Karpas-422 (cell line): ENCODE data around the gene SRRM3. TPM values are rescaled to one million over a fixed set of nuclear protein-coding genes. Genes with fewer than 3 reads are reported as not detected.
"Not testable (repeated sequence)": the region's sequence is repeated elsewhere in the genome, so short reads cannot be mapped to it uniquely, and the experiment has no call there.

ENCODE experiments used
- DNase-seq: peaks from one replicate; pipeline ENCODE4 v3.0.0-alpha.2; 2015
- H2AFZ ChIP-seq: fragments of 200-600 bp; sonication (generic); 2 replicates; pipeline ENCODE4 v1.6.1; 2014; ENCODE audit warnings: antibody characterized with exemption, low read length, mixed read lengths
- H3K27ac ChIP-seq: fragments of 200-600 bp; sonication (generic); 2 replicates; pipeline ENCODE4 v1.5.1; 2014; ENCODE audit warnings: mild to moderate bottlenecking, low read length, moderate library complexity
- H3K27me3 ChIP-seq: fragments of 200-600 bp; sonication (generic); 2 replicates; pipeline ENCODE4 v1.6.1; 2014; ENCODE audit warnings: low read length, mixed read lengths
- H3K36me3 ChIP-seq: fragments of 200-600 bp; sonication (generic); 2 replicates; pipeline ENCODE4 v1.6.1; 2014; ENCODE audit warnings: low read length, mixed read lengths; ENCODE audit not compliant: insufficient read depth
- H3K4me1 ChIP-seq: fragments of 200-600 bp; sonication (generic); 2 replicates; pipeline ENCODE4 v1.6.1; 2014; ENCODE audit warnings: mild to moderate bottlenecking, low read length, mixed read lengths
- H3K4me2 ChIP-seq: fragments of 200-600 bp; sonication (generic); 2 replicates; pipeline ENCODE4 v1.6.1; 2014; ENCODE audit warnings: low read length, low read depth, mild to moderate bottlenecking; ENCODE audit not compliant: poor library complexity, severe bottlenecking
- H3K4me3 ChIP-seq: fragments of 200-600 bp; sonication (generic); 2 replicates; pipeline ENCODE4 v1.5.1; 2014; ENCODE audit warnings: mild to moderate bottlenecking, antibody characterized with exemption, low read length, mixed read lengths
- H3K79me2 ChIP-seq: fragments of 200-600 bp; sonication (generic); 2 replicates; pipeline ENCODE4 v1.6.1; 2014; ENCODE audit warnings: mild to moderate bottlenecking, low read length, mixed read lengths
- H3K9ac ChIP-seq: fragments of 200-600 bp; sonication (generic); 2 replicates; pipeline ENCODE4 v1.6.0; 2014; ENCODE audit warnings: low read length
- H3K9me2 ChIP-seq: fragments of 200-600 bp; sonication (generic), shearing (Covaris generic); replicated peaks from 2 replicates; pipeline ENCODE4 v1.6.0; 2014; ENCODE audit warnings: mild to moderate bottlenecking, low read length, moderate library complexity; ENCODE audit not compliant: insufficient read depth
- H3K9me3 ChIP-seq: fragments of 300-700, 200-600 bp; sonication (generic); 2 replicates; pipeline ENCODE4 v1.6.1; 2014; ENCODE audit warnings: low read length, mixed read lengths
- H4K20me1 ChIP-seq: fragments of 200-600 bp; sonication (generic); 2 replicates; pipeline ENCODE4 v1.6.1; 2014; ENCODE audit warnings: mild to moderate bottlenecking, antibody characterized with exemption, low read length, low read depth; ENCODE audit not compliant: insufficient read depth
- total RNA-seq: library from RNA; depleted of rRNA; stranded (reverse); fragments of >200 nt; shearing (Covaris generic); gene quantifications from 2 replicates; pipeline ENCODE4 v1.2.3, GENCODE V29; 2014; ENCODE audit warnings: low replicate concordance

Gene SRRM3
- total RNA-seq, 1 experiment from 2014 or later: not detected

GRCh38 chr7:76163812-76164211 is 37.9 kb upstream of the SRRM3 start:
- not testable (repeated sequence) for H3K27me3 ChIP-seq, H3K9me3 ChIP-seq, H3K27ac ChIP-seq, H3K9me2 ChIP-seq, H3K4me3 ChIP-seq, H3K36me3 ChIP-seq, H2AFZ ChIP-seq, DNase-seq, H3K4me2 ChIP-seq, H3K9ac ChIP-seq, H4K20me1 ChIP-seq, H3K4me1 ChIP-seq, H3K79me2 ChIP-seq

GRCh38 chr7:76165106-76165972 is 36.4 kb upstream of the SRRM3 start:
- Histone ChIP-seq H3K4me3 (no peak overlapping the region), H2AFZ (no peak overlapping the region), H3K79me2 (no peaks in the 10 kb centered on the region), H3K27me3 (no peaks in the 10 kb centered on the region), H3K36me3 (no peaks in the 10 kb centered on the region), H4K20me1 (no peaks in the 10 kb centered on the region), H3K4me2 (no peak overlapping the region), H3K9ac (no peak overlapping the region), H3K27ac (no peak overlapping the region), H3K4me1 (no peaks in the 10 kb centered on the region), H3K9me3 (no peaks in the 10 kb centered on the region), H3K9me2 (no peaks in the 10 kb centered on the region)
- DNase-seq: no peak

GRCh38 chr7:76165973-76166403 is 35.7 kb upstream of the SRRM3 start:
- no peak overlapping the region for H3K9ac ChIP-seq

GRCh38 chr7:76166404-76167255 is 35.1 kb upstream of the SRRM3 start:
- Histone ChIP-seq H3K4me3 (no peak overlapping the region), H3K4me1 (no peaks in the 10 kb centered on the region), H3K36me3 (no peaks in the 10 kb centered on the region), H3K79me2 (no peaks in the 10 kb centered on the region), H3K9ac (no peak overlapping the region), H3K9me3 (no peaks in the 10 kb centered on the region), H3K9me2 (no peaks in the 10 kb centered on the region), H3K27me3 (no peaks in the 10 kb centered on the region), H3K27ac (no peak overlapping the region), H3K4me2 (no peak overlapping the region), H4K20me1 (no peaks in the 10 kb centered on the region), H2AFZ (no peak overlapping the region)
- DNase-seq: no peak

More at GRCh38 chr7:76165973-76166403, 35.7 kb upstream of the SRRM3 start:
- Histone ChIP-seq H3K36me3 (no peaks in the 10 kb centered on the region), H2AFZ (no peak overlapping the region), H3K4me2 (no peak overlapping the region), H3K9me3 (no peaks in the 10 kb centered on the region), H3K9me2 (no peaks in the 10 kb centered on the region), H4K20me1 (no peaks in the 10 kb centered on the region), H3K27ac (no peak overlapping the region), H3K4me3 (no peak overlapping the region), H3K79me2 (no peaks in the 10 kb centered on the region), H3K4me1 (no peaks in the 10 kb centered on the region), H3K27me3 (no peaks in the 10 kb centered on the region)
- no peak for DNase-seq

- DNase-seq: no peak
- H3K4me1 ChIP-seq: peaks cover 2% of the 10 kb centered on the region; the same call in 1 of the 2 replicates
- no peak overlapping the region for H3K4me3 ChIP-seq
- no peak overlapping the region for H2AFZ ChIP-seq
- no peak overlapping the region for H3K4me2 ChIP-seq
- H3K27ac ChIP-seq: no peak overlapping the region
- H4K20me1 ChIP-seq: no peaks in the 10 kb centered on the region
- H3K9ac ChIP-seq: no peak overlapping the region
- H3K9me3 ChIP-seq: no peaks in the 10 kb centered on the region
- no peaks in the 10 kb centered on the region for H3K27me3 ChIP-seq
- H3K79me2 ChIP-seq: no peaks in the 10 kb centered on the region
- H3K36me3 ChIP-seq: no peaks in the 10 kb centered on the region
- no peaks in the 10 kb centered on the region for H3K9me2 ChIP-seq
Measured at GRCh38 chr7:76173566-76174205, 28.0 kb upstream of the SRRM3 start.

GRCh38 chr7:76176951-76177350 is 24.7 kb upstream of the SRRM3 start:
- H3K4me2 ChIP-seq: not testable (repeated sequence)

GRCh38 chr7:76179686-76180085 is 22.0 kb upstream of the SRRM3 start:
- Histone ChIP-seq H3K4me1 (peaks cover 2% of the 10 kb centered on the region; the same call in 1 of the 2 replicates), H3K4me3 (no peak overlapping the region), H3K9me3 (no peaks in the 10 kb centered on the region), H3K9me2 (no peaks in the 10 kb centered on the region), H3K27me3 (no peaks in the 10 kb centered on the region), H4K20me1 (no peaks in the 10 kb centered on the region), H3K79me2 (no peaks in the 10 kb centered on the region), H3K4me2 (no peak overlapping the region), H3K36me3 (no peaks in the 10 kb centered on the region), H2AFZ (no peak overlapping the region), H3K27ac (no peak overlapping the region), H3K9ac (no peak overlapping the region)
- no peak for DNase-seq

More at GRCh38 chr7:76176951-76177350, 24.7 kb upstream of the SRRM3 start:
- not testable (repeated sequence) for H3K36me3 ChIP-seq, H3K9me2 ChIP-seq, H3K27ac ChIP-seq, H4K20me1 ChIP-seq, H2AFZ ChIP-seq, H3K4me1 ChIP-seq, H3K9me3 ChIP-seq, H3K4me3 ChIP-seq, H3K9ac ChIP-seq, H3K27me3 ChIP-seq, H3K79me2 ChIP-seq, DNase-seq
